Renal cortical epithelial cell (primary cell): ENCODE data around the gene NDUFC1. TPM values are rescaled to one million over a fixed set of nuclear protein-coding genes. Genes with fewer than 3 reads are reported as not detected.
A peak's percentile ranks its signal among the peaks of the same experiment; 100 is the strongest.
"Not testable (repeated sequence)": the region's sequence is repeated elsewhere in the genome, so short reads cannot be mapped to it uniquely, and the experiment has no call there.

ENCODE experiments used
- DNase-seq: peaks from one replicate; pipeline ENCODE4 v3.0.0-alpha.2; 2011; ENCODE audit warnings: low read depth
- total RNA-seq: library from RNA; depleted of rRNA; stranded (reverse); fragments of >200 nt; gene quantifications from 2 replicates; pipeline ENCODE4 v1.2.3, GENCODE V29; 2014

The NDUFC1 gene
- total RNA-seq: 36.4 and 42.2 TPM in 2 replicates

DNA sequence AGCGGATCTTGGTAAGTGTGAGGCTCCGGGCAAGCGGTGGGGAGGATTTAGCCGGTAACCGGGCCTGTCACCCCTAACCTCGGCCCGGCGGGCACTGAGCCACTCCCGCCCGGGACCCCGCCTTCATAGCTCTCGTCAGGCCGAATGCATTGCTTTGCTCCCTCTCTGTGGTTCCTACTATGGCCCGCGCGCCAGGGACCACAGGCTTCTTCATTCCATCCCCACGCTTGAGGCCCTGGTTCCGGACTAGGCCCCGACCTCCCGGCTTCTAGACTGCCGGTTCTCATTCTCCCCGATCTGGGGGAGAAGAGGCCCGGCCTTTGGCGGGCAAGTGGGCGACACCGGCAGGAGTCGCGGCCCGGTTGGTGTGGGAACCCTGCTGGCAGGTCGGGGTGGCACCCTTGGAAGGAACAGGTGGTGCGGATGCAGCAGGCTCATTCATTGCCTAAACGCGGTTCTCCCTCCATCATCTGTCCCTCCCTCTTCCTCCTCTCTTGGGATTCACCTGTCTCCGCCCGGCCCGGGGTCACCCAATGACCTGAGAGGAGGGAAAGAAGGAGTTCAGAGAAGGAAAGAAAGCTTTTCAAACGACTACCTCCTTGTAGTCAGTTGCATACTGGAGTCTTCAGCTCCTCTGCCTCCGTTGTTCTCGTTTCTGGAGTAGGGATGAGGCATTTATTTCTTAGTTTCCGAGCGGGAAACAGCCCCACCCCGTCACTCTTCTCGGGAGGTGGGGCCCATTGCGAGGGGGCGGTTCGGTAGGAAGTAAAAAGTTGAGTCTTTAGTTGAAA lies at the start of gene NDUFC1:
TSS of gene NDUFC1 (minus strand) at position 657 of the 791 bp plus-strand sequence. CDS start 6,679 bp downstream, outside the sequence.
- DNase-seq: peak; percentile 26

DNA sequence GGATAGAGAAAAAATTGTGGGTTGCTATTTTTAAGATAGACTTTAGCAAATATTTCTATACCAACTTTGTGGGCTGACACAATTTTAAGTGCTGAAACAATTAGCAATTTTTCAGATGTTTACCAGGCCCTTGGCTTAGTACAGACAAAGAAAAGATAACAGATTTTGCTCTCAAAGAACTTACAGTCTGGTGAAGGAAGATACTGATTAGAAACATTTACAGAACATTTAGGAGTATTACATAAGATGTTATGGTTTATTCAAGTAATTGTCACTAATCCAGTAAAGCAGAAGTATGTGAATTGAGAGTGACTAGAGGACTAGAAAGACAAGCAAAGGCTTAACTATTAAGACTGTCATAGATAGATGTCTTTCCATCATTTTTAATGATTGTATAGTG lies 35.3 kb upstream of the NDUFC1 start:
- DNase-seq: no peak

DNA sequence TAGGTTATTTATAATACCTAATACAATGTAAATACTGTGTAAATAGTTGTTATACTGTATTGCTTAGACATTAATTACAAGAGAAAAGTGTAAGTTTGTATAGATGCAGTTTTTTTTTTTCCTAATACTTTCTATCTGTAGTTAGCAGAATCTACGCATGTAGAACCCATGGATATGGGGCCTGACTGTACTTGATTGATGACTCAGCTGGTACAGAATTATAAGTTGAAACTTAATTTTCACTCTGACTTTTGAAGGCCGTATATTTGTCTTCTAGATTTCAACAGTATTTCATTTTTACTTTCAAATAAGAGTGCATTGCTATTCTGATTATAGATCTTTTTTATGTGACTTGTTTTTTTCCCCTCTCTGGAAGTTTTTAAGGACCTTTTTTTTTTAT lies 30.8 kb upstream of the NDUFC1 start:
- no peak for DNase-seq

DNA sequence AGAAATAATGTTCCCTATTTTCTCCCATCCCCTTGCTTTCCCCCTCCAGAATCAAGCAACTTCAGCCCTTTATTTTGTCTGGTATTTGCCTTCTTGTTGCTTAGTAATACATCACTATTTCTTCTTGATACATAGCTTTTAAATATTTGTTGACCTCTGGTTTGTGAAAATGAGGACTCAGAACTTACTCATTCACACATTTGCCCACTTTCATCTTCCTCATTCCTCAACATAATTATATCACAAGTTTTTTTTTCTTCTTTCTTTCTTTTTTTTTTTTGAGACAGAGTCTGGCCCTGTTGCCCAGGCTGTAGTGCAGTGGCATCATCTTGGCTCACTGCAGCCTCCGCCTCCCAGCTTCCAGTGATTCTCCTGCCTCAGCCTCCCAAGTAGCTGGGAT lies 28.9 kb upstream of the NDUFC1 start:
- DNase-seq: peak; percentile 42

DNA sequence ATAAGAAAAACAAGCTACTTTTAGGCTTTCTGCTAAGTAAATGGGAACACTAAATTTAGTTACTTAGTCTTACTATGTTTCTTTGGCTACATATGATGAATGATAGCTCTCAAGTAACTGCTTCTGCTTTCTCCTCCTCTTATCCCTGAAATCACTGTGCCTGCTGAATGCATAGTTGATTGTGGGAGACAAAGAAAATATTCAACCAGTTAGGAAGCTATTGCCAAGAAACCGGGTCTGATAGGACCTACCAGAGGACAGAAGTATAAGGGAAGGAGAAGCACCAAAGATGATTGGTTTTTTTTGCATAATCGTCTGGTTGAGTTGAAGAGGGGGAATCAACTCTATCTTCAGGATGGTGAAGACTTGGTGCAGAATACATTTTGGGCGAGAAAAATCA lies 28.0 kb upstream of the NDUFC1 start:
- no peak for DNase-seq

DNA sequence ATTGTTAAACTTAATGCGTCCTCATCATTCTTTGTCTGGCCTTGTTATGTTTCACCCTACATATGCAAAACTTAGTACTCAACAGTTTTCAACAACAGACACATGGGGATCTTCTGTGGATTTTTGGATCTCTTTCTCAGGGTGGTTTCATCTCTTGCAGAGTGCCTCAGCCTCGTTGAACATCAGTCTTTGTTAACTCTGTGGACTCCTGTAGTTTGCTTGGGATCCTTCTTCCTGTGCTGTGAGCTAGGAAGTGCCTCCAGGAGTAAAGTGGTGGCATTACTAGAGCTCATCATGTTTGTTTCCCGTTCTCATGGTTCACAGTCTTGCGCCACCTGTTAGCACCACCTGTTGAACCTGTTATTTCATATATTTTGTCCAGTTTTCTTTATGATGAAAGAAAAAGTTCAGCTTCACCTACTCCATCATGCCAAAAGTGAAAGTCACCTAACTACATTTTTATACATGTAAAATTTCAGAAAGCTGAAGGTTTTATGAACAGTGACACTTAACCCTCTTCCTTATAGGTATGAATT lies 27.5 kb upstream of the NDUFC1 start:
- no peak for DNase-seq

DNA sequence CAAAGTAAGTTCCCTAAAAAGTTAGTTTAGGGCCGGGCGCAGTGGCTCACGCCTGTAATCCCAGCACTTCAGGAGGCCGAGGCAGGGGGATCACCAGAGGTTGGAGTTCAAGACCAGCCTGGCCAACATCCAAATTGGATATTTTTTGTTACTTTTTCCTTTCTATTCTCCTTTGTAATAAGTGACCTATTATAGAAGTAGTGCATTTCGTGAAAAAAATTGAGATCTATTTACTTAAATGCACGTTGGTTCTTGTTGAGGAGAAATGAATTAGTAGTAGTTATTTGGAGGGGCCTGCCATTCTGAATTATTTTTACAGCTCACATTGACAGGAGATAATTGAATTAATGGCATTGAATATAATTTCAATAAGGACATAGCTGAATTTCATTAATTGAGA lies 22.3 kb upstream of the NDUFC1 start:
- no peak for DNase-seq

DNA sequence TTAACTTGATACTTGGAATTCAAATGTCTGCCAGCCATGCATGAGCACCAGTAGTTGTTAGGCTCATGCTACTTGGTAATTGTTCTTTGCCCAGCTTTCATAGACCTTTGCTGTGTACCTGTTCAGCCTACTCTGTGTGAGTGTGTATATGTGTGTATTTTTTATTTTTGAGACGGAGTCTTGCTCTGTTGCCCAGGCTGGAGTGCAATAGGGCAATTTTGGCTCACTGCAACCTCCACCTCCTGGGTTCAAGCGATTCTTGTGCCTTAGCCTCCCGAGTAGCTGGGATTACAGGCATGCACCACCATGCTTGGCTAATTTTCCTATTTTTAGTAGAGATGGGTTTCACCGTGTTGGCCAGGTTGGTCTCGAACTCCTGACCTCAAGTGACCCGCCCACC lies 20.3 kb upstream of the NDUFC1 start:
- DNase-seq: not testable (repeated sequence)

DNA sequence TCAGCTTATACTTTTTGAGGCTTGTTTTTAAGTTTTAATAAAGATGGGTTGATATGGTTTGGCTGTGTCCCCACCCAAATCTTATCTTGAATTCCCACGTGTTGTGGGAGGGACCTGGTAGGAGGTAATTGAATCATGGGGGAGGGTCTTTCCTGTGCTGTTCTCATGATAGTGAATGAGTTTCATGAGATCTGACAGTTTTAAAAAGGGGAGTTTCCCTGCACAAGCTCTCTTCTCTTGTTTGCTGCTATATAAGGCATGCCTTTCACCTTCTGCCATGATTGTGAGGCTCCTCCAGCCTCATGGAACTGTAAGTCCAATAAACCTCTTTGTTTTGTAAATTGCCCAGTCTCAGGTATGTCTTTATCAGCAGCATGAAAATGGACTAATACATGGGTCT lies 19.8 kb upstream of the NDUFC1 start:
- DNase-seq: not testable (repeated sequence)

DNA sequence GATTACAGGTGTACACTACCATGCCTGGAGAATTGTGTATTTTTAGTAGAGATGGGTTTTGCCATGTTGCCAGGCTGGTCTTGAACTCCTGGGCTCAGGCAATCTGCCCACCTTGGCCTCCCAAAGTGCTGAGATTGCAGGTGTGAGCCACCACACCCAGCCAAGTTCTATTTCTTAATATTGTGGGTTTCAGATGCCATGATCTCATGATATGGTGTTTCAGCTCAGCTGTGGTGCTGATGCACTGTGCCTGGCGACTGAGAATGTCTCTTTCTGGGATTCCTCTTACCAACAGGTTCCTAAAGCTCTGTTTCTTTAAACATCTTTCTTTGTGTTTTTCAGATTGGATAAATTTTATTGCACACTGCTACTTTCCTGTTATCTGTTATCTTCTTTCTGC lies 17.3 kb upstream of the NDUFC1 start:
- DNase-seq: no peak

DNA sequence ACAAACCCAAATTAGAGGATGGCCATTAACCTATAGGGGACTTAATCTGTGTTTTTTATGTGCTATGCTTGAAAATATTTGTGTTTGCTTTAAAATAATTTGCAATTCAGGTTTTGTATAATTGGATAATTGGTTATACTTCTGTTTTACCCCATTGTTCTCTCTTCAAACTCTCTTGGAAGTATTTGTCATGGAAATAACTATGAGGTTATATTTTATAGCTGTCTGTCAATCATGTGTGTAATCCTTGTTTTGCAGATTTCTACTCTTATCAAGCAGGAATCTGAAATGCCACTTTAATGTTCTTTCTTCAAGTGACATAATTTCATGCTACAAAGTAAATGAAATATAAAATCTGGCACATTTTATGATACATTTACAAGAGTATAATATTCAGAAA lies 15.4 kb upstream of the NDUFC1 start:
- DNase-seq: no peak

DNA sequence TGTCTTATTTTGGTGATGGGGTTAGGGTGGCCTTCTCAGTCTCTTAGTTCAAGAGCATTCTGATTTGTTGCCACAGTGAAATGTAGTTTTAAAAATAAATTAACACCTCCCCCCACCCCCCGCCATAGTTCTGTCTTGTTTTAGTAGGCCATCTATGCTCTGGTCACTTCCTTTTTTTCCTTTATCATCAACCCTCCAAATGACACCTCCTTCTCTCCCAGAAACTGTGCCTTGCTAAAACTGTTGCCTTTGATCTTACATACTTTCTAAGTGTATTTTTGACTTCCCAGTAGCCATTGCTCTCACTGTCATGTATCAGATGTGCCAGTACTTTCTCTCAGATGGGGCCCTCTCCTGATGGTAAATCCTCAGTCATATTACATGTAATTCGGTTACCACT lies 14.5 kb upstream of the NDUFC1 start:
- DNase-seq: no peak

DNA sequence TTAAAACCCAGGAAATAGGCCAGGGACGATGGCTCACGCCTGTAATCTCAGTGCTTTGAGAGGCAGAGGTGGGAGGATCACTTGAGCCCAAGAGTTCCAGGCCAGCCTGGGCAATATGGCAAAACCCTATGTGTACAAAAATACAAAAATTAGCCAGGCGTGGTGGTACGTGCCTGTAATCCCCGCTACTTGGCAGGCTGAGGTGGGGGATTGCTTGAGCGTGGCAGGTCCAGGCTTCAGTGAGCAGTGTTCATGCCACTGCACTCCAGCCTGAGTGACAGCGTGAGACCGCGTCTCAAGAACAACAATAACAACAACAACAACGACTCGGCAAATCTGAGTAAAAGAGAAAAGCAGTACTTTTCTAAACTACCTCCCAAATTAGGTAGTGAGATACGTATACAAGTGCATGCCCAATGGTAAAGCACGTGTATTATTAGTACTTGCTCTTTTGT lies 13.0 kb upstream of the NDUFC1 start:
- peak; percentile 28 for DNase-seq

DNA sequence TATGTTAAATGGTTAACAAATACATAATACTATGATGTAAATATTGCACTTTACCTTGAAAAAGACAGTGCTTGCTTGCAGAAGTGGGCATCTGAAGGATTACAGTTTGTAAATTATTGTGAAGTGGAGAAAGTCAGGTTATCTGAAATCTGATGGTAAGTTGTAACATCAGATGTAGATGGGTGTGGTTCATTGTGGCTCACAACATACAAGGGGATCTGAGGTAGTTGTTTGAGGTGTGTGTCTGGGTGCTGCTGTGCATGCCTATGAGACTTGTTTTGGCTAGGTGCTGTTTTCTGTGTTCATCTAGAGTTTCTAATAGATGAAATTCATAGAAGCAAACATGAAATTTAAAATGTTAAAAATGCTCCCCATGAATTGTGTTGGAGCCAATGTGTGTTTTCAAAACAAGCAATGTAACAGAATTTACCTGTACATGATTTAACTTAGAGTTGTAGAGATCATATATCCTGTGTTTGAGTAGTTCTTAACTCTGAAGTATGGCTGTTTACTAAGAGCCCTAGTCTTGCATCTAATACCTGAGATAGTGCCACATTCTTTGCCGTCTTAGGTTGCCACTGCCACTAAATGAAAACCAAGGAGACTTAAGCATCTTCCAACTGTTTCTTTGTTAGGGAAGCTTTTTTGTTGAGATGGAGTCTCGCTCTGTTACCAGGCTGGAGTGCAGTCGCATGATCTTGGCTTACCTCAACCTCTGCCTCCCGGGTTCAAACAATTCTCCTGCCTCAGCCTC lies 11.9 kb upstream of the NDUFC1 start:
- DNase-seq: no peak

DNA sequence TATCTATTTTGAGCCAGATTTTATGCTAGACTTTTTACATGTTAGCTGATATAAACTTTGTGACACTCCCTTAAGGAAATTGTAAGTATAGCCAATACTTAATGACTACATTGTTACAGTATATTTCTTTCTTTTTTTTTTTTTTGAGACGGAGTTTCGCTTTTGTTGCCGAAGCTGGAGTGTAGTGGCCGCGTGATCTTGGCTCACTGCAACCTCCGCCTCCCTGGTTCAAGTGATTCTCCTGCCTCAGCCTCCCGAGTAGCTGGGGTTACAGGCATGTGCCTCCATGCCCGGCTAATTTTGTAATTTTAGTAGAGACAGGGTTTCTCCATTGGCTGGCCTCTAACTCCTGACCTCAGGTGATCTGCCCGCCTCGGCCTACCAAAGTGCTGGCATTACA lies 11.1 kb upstream of the NDUFC1 start:
- DNase-seq: not testable (repeated sequence)

DNA sequence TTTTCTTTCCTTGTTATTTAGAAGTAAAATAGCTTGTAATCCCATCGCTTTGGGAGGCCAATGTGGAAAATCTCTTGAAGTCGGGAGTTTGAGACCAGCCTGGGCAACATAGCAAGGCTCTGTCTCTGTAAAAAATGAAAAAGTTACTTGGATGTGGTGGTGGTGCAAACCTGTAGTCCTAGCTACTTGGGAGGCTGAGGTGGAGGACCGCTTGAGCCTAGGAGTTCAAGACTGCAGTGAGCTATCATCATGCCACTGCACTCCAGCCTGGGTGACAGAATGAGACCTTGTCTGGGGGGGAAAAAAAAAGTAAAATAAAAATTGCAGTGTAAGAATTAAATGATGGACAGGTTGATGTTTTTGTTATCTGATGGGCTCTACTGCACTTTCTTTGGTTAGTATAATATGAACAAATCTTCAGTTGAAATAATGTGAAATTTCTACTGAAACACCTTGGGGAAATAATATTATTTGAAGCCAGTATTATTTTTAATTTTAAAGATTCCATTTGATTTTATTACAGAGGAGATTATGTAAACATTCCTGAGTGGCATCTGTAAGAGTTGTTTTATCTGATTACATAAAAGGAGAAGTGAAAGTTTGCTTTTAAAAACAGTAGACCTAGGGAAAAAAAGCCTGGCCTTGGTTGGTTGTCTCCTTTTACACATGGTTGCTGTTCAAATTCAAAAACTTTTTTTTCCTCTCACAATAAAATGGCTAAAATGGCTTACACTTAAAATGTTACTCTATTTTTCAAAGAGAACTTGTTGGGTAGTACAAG lies 10.5 kb upstream of the NDUFC1 start:
- DNase-seq: no peak

DNA sequence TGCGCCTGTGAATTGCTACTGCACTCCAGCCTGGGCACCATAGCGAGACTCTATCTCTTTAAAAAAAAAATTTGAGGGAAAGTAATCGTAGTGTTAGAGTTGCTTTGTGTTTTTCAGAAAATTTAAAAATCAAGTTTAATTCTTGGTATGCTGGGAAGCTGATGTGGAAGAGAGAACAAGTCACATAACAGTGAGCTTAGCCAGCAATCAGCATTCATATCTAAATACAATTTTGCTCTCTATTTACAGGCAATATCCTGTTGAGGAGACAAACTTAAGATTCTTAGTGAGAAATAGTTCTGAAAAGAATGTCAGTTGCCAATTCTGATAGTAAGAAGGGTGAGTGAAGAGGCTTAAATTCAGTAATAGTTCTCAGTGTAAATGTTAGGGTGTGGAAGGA lies 9.6 kb upstream of the NDUFC1 start:
- DNase-seq: no peak

DNA sequence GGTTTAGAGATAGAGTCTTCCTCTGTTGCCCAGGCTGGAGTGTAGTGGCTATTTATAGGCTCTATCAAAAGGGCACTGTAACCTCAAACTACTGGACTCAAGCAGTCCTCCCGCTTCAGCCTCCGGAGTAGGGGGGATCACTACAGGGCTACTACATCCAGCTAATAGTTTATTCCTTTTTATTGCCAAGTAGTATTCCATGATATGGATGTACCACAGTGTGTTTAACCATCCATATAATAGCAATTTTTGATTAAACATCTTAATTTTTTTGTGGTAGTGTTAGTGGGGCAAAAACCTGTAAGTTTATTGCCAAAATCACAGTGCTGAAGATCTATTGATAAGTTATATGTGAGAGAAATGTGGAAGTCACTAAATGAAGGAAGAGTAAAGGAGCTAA lies 2.6 kb upstream of the NDUFC1 start:
- no peak for DNase-seq

DNA sequence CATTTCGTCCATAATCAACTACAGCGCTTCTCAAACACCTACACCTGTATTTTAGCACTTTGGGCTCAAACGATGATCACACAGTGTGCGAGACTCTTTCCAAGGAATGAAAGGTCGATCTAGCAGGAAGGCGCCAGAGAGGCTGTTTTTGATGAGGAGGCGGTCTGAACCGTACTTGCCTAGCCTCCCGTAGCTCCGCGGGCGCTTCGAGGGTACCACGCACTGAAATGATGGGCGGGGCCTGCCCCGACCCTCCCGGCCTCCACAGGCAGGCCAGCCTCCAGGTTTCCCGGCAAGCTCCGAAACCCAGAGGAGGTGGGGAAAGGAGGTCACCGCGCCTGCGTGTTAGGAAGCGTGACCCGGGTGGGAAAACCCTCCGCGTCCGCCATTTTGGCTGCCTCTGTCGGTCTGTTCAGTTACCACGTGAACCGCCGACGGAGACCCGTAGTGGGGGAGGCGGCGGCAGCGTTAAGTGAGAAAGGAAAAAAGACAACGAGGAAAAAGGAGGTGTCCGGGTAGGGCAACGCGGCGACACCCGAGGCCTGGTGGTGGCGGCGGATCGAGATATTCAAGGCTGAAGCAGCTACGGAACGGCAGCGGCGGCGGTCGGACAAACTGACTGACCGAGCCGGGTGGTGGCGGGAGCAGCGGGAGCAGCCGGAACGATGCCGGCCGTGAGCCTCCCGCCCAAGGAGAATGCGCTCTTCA lies 1.0 kb downstream of the NDUFC1 start, which contains the start of gene NAA15:
TSS of gene NAA15 (plus strand) at position 393 of the 708 bp plus-strand sequence. CDS start at position 666, 273 bp downstream.
- DNase-seq: peak; percentile 91

DNA sequence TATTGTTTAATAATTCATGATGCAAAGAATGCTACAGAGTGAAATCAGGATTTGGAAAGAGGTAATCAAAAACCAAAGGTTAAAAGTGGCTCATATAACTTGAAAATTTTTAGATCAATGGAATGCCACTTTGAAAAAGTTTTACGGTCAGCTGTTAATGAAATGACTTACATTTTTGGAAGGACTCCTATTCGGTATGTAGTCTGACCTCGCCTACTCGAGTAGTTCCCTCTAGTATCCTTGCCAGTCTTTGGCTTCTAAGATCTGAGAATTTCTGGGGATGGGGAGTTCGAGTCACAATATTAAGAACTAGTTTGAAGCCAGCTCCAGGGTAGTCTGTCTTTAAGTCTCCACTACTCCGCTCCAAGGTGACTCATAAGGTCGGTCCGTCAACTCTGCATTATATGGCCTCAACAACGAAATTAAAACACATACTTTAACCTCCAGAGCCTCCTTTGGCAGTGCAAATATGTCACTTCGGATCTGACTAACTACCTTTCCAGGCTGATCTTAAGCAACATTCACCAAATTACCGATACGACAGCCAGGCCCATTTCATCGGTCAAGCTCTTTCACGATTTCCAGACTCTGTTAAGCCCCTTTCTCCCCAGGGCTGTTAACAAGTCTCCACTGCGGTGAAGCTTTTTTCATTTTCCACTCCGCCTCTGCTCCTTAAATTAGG lies 1.7 kb downstream of the NDUFC1 start:
- DNase-seq: peak; percentile 68

DNA sequence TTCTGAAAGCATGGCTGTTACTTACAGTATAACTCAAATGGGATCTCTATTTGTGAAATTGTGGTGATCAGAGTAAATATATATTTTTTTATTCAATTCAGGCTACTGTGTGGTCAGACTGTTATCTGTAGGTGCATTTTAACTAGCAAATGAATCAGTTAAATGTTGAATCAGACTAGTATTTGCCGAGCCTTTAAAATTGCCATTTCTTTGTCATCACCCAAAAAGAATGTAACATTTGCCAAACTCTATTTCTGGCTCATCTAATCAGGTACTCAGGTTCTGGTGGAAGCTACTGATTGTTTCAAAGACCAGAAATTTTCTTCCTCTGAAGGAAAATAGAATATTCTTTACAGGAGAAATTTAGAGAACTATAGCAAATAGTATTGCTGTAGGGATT lies 2.7 kb downstream of the NDUFC1 start:
- DNase-seq: no peak
